Breast epithelium (tissue), 4 donors: ENCODE data around the gene EGFL7. TPM values are rescaled to one million over a fixed set of nuclear protein-coding genes. Genes with fewer than 3 reads are reported as not detected.

Source experiments
- DNase-seq, 2 donors: peaks; one replicate each; pipeline ENCODE4 v3.0.0-alpha.2; 2019; ENCODE audit warnings: low spot score in 2 of 2
- H3K27ac ChIP-seq, 2 donors: fragments of 200-600 bp; sonication (generic) in 1 of 2; one replicate each; pipeline ENCODE4 v1.5.1; 2016 to 2019; ENCODE audit warnings: mild to moderate bottlenecking in 1 of 2
- H3K27me3 ChIP-seq, 2 donors: fragments of 200-600 bp; sonication (generic) in 1 of 2; one replicate each; pipeline versions ENCODE4 v1.5.1 to v1.6.0; 2017 to 2019; ENCODE audit warnings: control low read depth in 1 of 2, mild to moderate bottlenecking in 1 of 2
- H3K36me3 ChIP-seq: fragments of 200-600 bp; one replicate; pipeline ENCODE4 v1.5.1; 2019
- H3K4me1 ChIP-seq, 2 donors: fragments of 200-600 bp; sonication (generic); one replicate each; pipeline ENCODE4 v1.5.1; 2016 to 2019; ENCODE audit warnings: control low read depth in 1 of 2
- H3K4me3 ChIP-seq, 3 donors: fragments of 200-600 bp; sonication (generic); 1 replicate in 2 of 3; 2 replicates in 1 of 3; pipeline ENCODE4 v1.5.1; 2016 to 2019; ENCODE audit warnings: mild to moderate bottlenecking in 3 of 3, moderate library complexity in 2 of 3
- H3K9me3 ChIP-seq, 2 donors: fragments of 200-600 bp; sonication (generic) in 1 of 2; one replicate each; pipeline ENCODE4 v1.5.1; 2016 to 2019; ENCODE audit warnings: control low read depth in 1 of 2
- POLR2A ChIP-seq: fragments of 450-650 bp; IDR thresholded peaks from one replicate; pipeline ENCODE4 v1.6.1; 2016; ENCODE audit warnings: antibody characterized with exemption, mild to moderate bottlenecking, moderate library complexity
- POLR2AphosphoS5 ChIP-seq, 3 donors: sonication (generic); formaldehyde crosslinking; IDR thresholded peaks; one replicate each; pipeline ENCODE4 v1.6.1; 2017; ENCODE audit warnings: antibody characterized with exemption in 3 of 3
- intact Hi-C: fragments of 100-400 bp; cut with DNase I; formaldehyde crosslinking; loops from one replicate; pipeline ENCODE4 v1.15.1; 2023; ENCODE audit warnings: low total_unique reads
- total RNA-seq, 3 donors: library from RNA; depleted of rRNA; stranded (reverse); fragments of >200 nt; gene quantifications; one replicate each; pipeline ENCODE4 v1.1.0, GENCODE V29; 2016
- TF ChIP-seq, protein P1 (sequence below), 3 donors: fragments of 450-650 bp; IDR thresholded peaks; one replicate each; pipeline ENCODE4 v1.5.1; 2016 to 2017; ENCODE audit warnings: antibody characterized with exemption in 3 of 3, mild to moderate bottlenecking in 3 of 3, moderate library complexity in 3 of 3

Gene EGFL7
- total RNA-seq, 3 donors from 2014 or later: 48.9 to 138 (median 53.4) TPM

- Histone ChIP-seq H3K4me3 (no peak overlapping the region), H3K36me3 (no peaks in the 10 kb centered on the region), H3K4me1 (peaks cover 0 to 4% of the 10 kb centered on the region in 2 donors), H3K27me3 (no peaks in the 10 kb centered on the region), H3K27ac (peak overlapping the region in 1 of 2 donors; percentile 48), H3K9me3 (no peaks in the 10 kb centered on the region)
- DNase-seq: no peak
- intact Hi-C loops: loop anchor here (5.0 kb wide), 1 partner anchor 712 kb away; no protein-coding TSS in a partner anchor
- TF ChIP-seq POLR2AphosphoS5 (IDR thresholded peaks at IDR 0.05) (no peak), POLR2A (no peak)
- TF ChIP-seq, protein P1, sequence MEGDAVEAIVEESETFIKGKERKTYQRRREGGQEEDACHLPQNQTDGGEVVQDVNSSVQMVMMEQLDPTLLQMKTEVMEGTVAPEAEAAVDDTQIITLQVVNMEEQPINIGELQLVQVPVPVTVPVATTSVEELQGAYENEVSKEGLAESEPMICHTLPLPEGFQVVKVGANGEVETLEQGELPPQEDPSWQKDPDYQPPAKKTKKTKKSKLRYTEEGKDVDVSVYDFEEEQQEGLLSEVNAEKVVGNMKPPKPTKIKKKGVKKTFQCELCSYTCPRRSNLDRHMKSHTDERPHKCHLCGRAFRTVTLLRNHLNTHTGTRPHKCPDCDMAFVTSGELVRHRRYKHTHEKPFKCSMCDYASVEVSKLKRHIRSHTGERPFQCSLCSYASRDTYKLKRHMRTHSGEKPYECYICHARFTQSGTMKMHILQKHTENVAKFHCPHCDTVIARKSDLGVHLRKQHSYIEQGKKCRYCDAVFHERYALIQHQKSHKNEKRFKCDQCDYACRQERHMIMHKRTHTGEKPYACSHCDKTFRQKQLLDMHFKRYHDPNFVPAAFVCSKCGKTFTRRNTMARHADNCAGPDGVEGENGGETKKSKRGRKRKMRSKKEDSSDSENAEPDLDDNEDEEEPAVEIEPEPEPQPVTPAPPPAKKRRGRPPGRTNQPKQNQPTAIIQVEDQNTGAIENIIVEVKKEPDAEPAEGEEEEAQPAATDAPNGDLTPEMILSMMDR (IDR thresholded peaks at IDR 0.05): no peak
Measured at GRCh38 chr9:136615631-136616306, 46.9 kb upstream of the EGFL7 start.

DNA sequence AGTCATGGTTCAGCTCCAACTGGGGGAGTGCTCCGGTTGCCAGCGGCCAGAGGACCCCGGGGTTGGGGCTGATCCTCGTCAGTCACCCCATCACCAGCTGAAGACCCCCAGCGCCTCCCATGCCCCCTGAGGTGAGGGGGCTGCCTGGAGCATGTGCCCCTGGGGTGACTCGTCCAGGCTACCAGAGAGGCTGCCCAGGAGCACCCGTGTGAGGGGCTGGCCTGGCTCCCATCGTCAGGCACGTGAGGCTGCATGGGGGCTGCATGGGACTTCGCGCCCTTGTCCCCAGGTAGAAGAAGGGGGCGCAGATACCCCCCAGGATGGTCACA, 46.4 kb upstream of the EGFL7 start:
- Histone ChIP-seq H3K9me3 (no peaks in the 10 kb centered on the region), H3K27ac (no peak overlapping the region), H3K4me3 (no peak overlapping the region), H3K27me3 (no peaks in the 10 kb centered on the region), H3K4me1 (peaks cover 0 to 4% of the 10 kb centered on the region in 2 donors), H3K36me3 (no peaks in the 10 kb centered on the region)
- intact Hi-C loops: loop anchor here (5.0 kb wide), 1 partner anchor 711 kb away; no protein-coding TSS in a partner anchor
- no peak for DNase-seq
- TF ChIP-seq POLR2AphosphoS5 (IDR thresholded peaks at IDR 0.05): no peak
- TF ChIP-seq, protein P1 (IDR thresholded peaks at IDR 0.05): no peak
- no peak for TF ChIP-seq POLR2A

DNA sequence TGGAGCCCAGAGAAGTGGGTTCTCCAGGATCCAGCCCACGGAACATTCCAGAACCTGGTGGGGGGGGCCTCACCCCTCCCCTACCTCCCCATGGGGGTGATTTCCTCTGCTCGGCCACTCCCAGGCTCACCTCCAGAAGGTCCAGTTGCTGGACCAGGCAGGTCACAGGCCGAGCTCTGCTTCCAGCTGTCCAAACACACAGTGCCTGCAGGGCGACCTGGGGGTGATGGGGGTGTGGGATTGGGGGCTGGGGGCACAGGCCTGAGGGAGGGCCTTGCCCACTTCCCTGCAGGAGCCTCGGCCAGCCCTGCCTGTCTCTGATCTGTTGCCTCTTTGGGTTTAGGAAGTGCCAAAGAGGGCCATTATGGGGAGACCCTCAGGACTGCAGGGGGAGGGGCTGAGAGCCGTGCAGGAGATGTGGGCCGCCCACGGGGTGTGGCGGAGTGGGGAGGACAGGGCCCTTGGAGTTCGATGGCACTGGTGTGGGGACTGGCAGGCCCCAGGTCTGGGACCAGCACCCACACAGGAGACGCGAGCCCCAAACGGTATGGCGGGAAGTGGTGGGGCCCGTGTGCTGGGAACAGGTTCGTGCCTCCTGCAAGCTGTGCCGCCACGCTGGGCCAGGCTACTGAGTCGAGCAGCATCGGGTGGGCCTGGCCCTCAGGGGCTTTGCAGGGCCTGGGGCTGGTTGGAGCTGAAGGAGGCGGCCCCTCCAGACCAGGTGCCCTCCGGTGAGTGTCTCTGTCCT, 45.6 kb upstream of the EGFL7 start:
- no peak for TF ChIP-seq POLR2AphosphoS5 (IDR thresholded peaks at IDR 0.05)
- TF ChIP-seq, protein P1 (IDR thresholded peaks at IDR 0.05): no peak
- no peak for TF ChIP-seq POLR2A
- no peak overlapping the region for H3K27ac ChIP-seq
- H3K4me1 ChIP-seq: peaks cover 0 to 4% of the 10 kb centered on the region in 2 donors
- H3K9me3 ChIP-seq: no peaks in the 10 kb centered on the region
- no peaks in the 10 kb centered on the region for H3K36me3 ChIP-seq
- intact Hi-C loops: loop anchor here (5.0 kb wide), 1 partner anchor 710 kb away; no protein-coding TSS in a partner anchor
- no peak for DNase-seq
- no peaks in the 10 kb centered on the region for H3K27me3 ChIP-seq
- H3K4me3 ChIP-seq: no peak overlapping the region

DNA sequence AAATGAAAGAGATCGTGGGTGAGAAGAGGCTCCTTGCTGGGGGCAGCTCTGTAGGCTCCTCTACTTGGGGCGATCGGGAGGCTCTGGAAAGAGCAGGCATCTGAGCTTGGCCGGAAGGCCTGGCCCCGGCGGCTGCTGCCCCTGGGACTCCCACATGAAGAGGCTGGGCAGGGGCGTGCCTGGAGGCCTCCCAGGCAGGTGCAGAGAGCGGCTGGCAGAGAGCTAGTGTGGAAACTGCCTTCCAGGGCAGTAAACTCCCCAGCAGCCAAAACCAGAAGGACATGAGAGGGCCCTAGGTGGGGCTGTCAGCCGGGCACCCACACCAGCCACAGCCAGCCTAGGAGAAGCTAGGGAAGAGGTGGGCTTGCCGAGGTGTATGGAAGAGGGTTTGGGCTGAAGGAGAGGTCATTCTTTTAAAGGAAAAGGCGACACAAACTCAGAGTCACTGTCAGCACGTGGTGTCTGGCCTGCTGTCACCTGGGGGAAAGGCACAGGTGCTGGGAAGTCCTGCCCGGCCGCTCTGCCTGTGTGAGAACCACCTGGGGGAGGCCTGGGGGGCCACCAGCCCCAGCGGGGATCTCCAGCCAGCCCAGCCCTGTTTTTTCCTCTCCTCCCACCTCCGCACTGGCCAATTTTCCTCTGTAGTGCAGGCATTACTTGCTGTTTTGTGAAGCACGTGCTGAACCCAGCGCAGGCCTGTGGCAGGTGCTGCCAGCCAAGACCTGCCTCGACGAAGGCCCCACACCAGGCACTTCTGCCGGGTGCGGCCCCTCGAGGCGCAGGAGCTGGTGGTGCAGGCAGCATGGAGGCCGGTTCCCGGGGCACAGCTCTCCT, 44.8 kb upstream of the EGFL7 start:
- intact Hi-C loops: loop anchor here (5.0 kb wide), 1 partner anchor 709 kb away; no protein-coding TSS in a partner anchor
- no peak for TF ChIP-seq POLR2AphosphoS5 (IDR thresholded peaks at IDR 0.05)
- no peak for TF ChIP-seq POLR2A
- TF ChIP-seq, protein P1 (IDR thresholded peaks at IDR 0.05): no peak
- Histone ChIP-seq H3K27me3 (no peaks in the 10 kb centered on the region), H3K4me1 (peaks cover 0 to 4% of the 10 kb centered on the region in 2 donors), H3K4me3 (no peak overlapping the region), H3K36me3 (no peaks in the 10 kb centered on the region), H3K9me3 (no peaks in the 10 kb centered on the region), H3K27ac (no peak overlapping the region)
- DNase-seq: no peak
